Right renal pelvis (tissue), 4 donors: ENCODE measurements around the gene TMEM109. TPM values are rescaled to one million over a fixed set of nuclear protein-coding genes. Genes with fewer than 3 reads are reported as not detected.

ENCODE experiments used
- DNase-seq, 4 donors: peaks; one replicate each; pipeline ENCODE4 v3.0.0-alpha.2; 2013; ENCODE audit warnings: low read depth in 4 of 4, low spot score in 3 of 4, missing footprints in 1 of 4
- polyA plus RNA-seq, 4 donors: library from polyadenylated mRNA; unstranded; fragments of 120-200 nt; gene quantifications; one replicate each; pipeline ENCODE4 v1.2.1, GENCODE V29; 2013; ENCODE audit not compliant: insufficient read length in 4 of 4

Gene TMEM109
- polyA plus RNA-seq, 4 donors: 83.6 to 104 (median 91.9) TPM

- no peak for DNase-seq
Observed at GRCh38 chr11:60924906-60925853, 11.2 kb downstream of the TMEM109 start.

- DNase-seq: no peak
Observed at GRCh38 chr11:60925868-60926267, 11.9 kb downstream of the TMEM109 start.

GRCh38 chr11:60926500-60926899 lies 12.5 kb downstream of the TMEM109 start:
- no peak for DNase-seq

- no peak for DNase-seq
Observed at GRCh38 chr11:60927061-60927592, 13.2 kb downstream of the TMEM109 start.

- DNase-seq: no peak
Observed at GRCh38 chr11:60927600-60927999, 13.6 kb downstream of the TMEM109 start.

GRCh38 chr11:60928563-60929001 lies 14.6 kb downstream of the TMEM109 start:
- DNase-seq: no peak

GRCh38 chr11:60929764-60930163 lies 15.8 kb downstream of the TMEM109 start:
- DNase-seq: no peak

GRCh38 chr11:60930394-60930793 lies 16.4 kb downstream of the TMEM109 start:
- no peak for DNase-seq

- DNase-seq: no peak
Observed at GRCh38 chr11:60931917-60932316, 18.0 kb downstream of the TMEM109 start.

GRCh38 chr11:60932605-60933356 lies 18.8 kb downstream of the TMEM109 start:
- no peak for DNase-seq

- DNase-seq: no peak
Observed at GRCh38 chr11:60933416-60934123, 19.6 kb downstream of the TMEM109 start.

- DNase-seq: no peak
Observed at GRCh38 chr11:60934124-60934789, 20.3 kb downstream of the TMEM109 start.

GRCh38 chr11:60934790-60935605 lies 21.0 kb downstream of the TMEM109 start:
- DNase-seq: no peak

- no peak for DNase-seq
Observed at GRCh38 chr11:60935676-60936442, 21.9 kb downstream of the TMEM109 start.

- no peak for DNase-seq
Observed at GRCh38 chr11:60936467-60937143, 22.6 kb downstream of the TMEM109 start.

- DNase-seq: no peak
Observed at GRCh38 chr11:60937144-60937527, 23.2 kb downstream of the TMEM109 start.

GRCh38 chr11:60937811-60938210 lies 23.9 kb downstream of the TMEM109 start:
- DNase-seq: no peak

- DNase-seq: no peak
Observed at GRCh38 chr11:60938500-60938899, 24.5 kb downstream of the TMEM109 start.
